GM20431 (cell line): ENCODE data around the gene LCN12.

Experiments used
- in situ Hi-C: fragments of 300-500 bp; cut with MseI, MboI; formaldehyde crosslinking; loops from one replicate; pipeline ENCODE4 v1.15.0; 2020; ENCODE audit warnings: low sequenced_read_pairs; ENCODE audit not compliant: unreplicated experiment

Gene LCN12, protein sequence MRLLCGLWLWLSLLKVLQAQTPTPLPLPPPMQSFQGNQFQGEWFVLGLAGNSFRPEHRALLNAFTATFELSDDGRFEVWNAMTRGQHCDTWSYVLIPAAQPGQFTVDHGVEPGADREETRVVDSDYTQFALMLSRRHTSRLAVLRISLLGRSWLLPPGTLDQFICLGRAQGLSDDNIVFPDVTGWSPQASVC

GRCh38 chr9:136951541-136952320 lies at the start of gene LCN12:
Gene LCN12, plus strand, starts transcription at chr9:136952273. Its CDS starts 55 bp downstream, at chr9:136952328.
- in situ Hi-C loops: no loop called here

- in situ Hi-C loops: no loop called here
Measured at GRCh38 chr9:136903041-136903554, 49.0 kb upstream of the LCN12 start.

GRCh38 chr9:136906266-136906665 lies 45.8 kb upstream of the LCN12 start:
- in situ Hi-C loops: no loop called here

DNA sequence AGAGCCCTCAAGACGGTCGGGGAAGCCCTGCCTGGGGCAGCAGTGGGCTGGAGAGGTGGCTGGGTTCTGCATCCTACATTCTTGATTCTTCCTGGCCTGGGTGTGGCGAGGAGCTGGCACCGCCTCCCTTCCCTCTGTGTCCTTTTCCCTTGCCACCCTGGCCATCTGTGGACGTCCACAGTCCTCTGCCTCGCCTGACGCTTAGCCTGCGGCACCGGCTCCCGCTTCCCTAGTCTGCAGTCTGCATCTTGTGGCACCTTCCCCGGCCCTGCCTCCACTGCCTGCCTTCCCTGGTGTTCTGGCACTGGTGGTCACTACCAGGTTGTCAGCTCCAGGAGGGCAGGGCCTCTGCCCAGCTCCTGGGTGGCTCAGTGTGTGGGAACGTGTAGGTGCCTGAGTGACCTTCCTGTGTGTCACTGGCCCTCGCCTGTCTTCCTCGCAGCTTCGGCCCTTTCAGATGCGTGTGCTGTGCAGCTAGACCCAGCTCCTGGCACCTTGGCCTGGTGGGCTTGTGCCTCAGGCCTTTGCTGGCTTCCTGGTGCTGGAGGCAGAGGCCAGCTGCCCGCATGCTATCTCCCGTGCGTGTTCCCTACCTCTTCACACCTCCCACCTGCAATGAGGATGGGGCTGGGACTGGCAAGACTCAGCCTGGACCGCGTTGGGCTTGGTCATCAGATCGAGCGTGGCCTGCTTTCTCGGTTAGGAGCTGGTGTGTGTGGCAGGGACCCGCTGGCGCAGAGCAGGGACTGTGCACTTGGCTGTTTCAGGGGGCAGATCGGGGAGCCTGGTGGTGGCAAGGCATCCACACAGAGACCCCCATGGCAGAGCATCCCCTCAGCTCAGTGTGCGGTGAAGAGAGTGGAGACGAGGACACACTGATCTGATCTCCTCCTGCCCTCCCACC lies 44.8 kb upstream of the LCN12 start:
- in situ Hi-C loops: no loop called here

- in situ Hi-C loops: no loop called here
Measured at GRCh38 chr9:136910197-136910900, 41.7 kb upstream of the LCN12 start.

DNA sequence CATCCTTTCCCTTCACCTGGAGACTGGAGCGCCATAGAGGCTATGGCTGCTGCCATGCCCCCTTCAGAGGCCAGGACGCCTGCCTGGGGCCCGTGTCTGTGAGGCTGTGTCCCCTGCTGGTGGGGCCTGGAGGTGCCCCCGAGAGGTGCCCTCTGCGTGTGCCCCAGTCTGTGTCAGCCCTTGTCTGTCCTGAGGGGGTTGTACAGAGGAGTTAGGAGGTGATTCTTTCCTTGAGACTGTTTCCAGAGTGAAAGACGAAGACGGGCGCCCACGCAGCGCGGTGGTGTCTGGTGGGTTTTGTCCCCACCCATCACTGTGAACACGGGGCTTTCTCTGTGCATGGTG lies 41.2 kb upstream of the LCN12 start:
- in situ Hi-C loops: no loop called here

DNA sequence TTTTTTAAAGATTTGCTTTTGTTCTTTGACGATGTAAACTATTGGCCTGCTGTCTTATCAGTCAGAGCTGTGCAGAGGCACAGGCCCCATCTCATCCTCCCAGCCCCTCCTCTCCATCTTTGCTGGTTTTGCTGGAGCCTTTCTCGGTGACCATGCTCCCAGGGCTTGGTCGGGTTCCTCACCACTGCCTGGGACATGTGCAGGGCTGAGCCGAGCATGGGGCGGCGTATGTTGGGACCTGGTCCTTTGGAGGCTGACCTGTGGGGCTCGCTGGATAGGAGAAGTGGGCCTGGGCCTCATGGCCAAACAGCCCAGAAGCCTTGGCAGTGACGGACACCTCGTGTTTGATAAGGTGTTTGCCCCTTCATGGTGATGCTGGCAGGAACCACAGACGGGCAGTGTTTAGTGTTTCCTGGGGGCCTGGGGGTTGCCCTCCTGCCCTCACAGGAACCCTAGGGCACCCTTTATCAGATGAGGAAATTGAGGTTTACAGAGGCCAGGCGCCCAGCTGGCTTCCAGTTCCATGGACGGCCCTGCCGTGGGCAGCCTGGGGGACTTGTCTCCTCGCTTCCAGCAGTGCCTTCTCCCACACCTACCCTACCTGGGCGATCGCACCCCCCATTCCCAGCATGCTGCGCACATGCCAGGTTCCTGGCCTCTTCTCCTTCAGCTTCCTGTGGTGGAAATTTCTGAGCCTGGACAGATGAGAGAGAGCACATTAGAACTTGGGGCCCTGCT lies 38.2 kb upstream of the LCN12 start:
- in situ Hi-C loops: no loop called here

- in situ Hi-C loops: no loop called here
Measured at GRCh38 chr9:136915632-136916329, 36.3 kb upstream of the LCN12 start.

- in situ Hi-C loops: no loop called here
Measured at GRCh38 chr9:136916330-136917184, 35.5 kb upstream of the LCN12 start.

DNA sequence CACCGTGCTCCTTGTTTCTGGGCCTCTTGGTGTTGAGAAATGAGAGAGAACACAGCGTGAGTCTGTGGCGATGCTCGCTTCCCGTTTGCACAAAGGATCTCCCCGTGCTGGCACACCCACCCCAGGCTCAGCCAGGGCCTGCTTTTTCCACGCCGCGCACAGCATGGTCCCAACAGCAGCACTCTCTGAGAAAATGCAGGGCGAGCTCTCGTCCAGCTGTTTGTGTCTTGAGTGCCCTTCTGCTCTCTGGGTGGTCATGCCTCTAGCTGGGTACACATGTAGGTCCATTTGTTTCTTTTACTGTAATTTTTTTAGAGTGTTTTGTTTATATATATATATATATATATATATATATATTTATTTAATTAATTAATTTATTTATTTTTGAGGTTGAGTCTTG lies 34.2 kb upstream of the LCN12 start:
- in situ Hi-C loops: no loop called here

GRCh38 chr9:136920069-136920468 lies 32.0 kb upstream of the LCN12 start:
- in situ Hi-C loops: no loop called here

- in situ Hi-C loops: no loop called here
Measured at GRCh38 chr9:136920734-136921231, 31.3 kb upstream of the LCN12 start.

GRCh38 chr9:136921307-136921706 lies 30.8 kb upstream of the LCN12 start:
- in situ Hi-C loops: no loop called here

DNA sequence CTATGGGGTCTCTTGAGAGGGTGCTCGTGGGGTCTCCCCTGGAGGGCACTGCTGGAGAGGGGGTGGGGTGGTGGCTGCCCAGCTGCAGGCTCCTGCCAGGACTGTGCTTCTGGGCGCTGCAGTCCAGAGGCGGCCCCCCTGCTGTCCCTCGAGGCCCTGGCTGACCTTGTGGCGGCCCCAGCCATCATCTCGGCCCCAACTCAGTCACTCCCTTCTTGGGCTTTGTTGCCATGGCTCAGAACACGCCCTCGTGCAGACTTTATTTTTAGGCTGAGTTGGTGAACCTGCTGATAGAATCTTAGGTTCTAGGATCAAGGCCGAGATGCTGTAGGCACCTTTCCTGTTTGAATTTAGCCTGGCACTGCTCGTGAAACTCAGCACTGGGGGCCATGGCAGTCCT lies 30.4 kb upstream of the LCN12 start:
- in situ Hi-C loops: no loop called here

GRCh38 chr9:136922540-136922939 lies 29.5 kb upstream of the LCN12 start:
- in situ Hi-C loops: no loop called here

DNA sequence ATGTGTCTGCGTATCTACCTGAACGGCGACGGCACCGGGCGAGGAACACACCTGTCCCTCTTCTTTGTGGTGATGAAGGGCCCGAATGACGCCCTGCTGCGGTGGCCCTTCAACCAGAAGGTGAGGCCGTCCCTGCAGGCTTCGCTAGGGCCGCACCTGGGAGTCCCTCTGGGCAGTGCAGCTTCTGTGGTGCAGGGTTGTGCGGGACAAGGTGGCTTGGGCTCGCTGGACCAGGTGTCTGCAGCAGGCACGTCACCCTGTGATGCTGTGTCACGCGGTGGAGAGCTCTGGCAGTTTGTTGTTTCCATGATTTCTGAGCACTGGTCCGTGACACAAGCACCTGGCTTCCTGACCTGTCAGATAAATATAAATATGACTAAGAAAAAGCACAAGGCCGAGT lies 28.2 kb upstream of the LCN12 start:
- in situ Hi-C loops: no loop called here

DNA sequence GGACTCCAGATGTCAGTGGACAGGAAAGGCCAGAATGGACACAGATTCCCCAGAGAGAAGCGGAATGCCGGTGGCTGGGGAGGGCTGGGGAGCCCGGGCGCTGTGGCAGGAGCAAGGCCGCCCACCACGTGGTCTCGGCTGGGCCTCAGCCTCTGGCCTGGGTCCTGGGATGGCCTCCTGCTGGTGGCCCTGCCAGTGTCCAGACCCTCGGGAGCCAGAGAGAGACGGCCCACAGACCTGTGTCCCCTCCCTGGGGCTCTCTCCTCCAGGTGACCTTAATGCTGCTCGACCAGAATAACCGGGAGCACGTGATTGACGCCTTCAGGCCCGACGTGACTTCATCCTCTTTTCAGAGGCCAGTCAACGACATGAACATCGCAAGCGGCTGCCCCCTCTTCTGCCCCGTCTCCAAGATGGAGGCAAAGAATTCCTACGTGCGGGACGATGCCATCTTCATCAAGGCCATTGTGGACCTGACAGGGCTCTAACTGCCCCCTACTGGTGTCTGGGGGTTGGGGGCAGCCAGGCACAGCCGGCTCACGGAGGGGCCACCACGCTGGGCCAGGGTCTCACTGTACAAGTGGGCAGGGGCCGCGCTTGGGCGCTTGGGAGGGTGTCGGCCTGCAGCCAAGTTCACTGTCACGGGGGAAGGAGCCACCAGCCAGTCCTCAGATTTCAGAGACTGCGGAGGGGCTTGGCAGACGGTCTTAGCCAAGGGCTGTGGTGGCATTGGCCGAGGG lies 26.5 kb upstream of the LCN12 start:
- in situ Hi-C loops: no loop called here
